Transverse colon (tissue), 4 donors: Measurements from ENCODE around the gene HERC2.

Experiments
- CTCF ChIP-seq, 5 experiments: fragments of 200-600 bp in 3 of 5; fragments of 450-650 bp in 2 of 5; sonication (generic) in 3 of 5; IDR thresholded peaks; 1 replicate in 2 of 5; 2 replicates in 3 of 5; pipeline ENCODE4 v1.5.1; 2016 to 2017; ENCODE audit warnings: antibody characterized with exemption in 5 of 5, inconsistent platforms in 3 of 5, mild to moderate bottlenecking in 2 of 5, moderate library complexity in 1 of 5
- POLR2A ChIP-seq: fragments of 450-650 bp; IDR thresholded peaks from one replicate; pipeline ENCODE4 v1.6.1; 2016; ENCODE audit warnings: antibody characterized with exemption, mild to moderate bottlenecking, moderate library complexity
- POLR2AphosphoS5 ChIP-seq, 3 donors: sonication (generic); formaldehyde crosslinking; IDR thresholded peaks; one replicate each; pipeline ENCODE4 v1.6.1; 2016; ENCODE audit warnings: antibody characterized with exemption in 3 of 3

GRCh38 chr15:28103831-28104230 lies 218.1 kb downstream of the HERC2 start:
- TF ChIP-seq CTCF (IDR thresholded peaks at IDR 0.05) (no peak), POLR2A (no peak), POLR2AphosphoS5 (IDR thresholded peaks at IDR 0.05) (no peak)
